ENCODE results near the gene CNOT4.

The CNOT4 gene

GRCh38 chr7:135390829-135391228, 119.1 kb downstream of the CNOT4 start:
- H3K4me3 ChIP-seq (ENCODE audit: low read length) = no peak overlapping the region
- no peak for DNase-seq (ENCODE audit: low read depth)
- TF ChIP-seq CTCF (conservative IDR thresholded peaks at IDR 0.05; ENCODE audit: low read depth, low read length) = no peak

- DNase-seq (ENCODE audit: low read depth) = no peak
- no peak overlapping the region for H3K4me3 ChIP-seq (ENCODE audit: low read length)
- TF ChIP-seq CTCF (conservative IDR thresholded peaks at IDR 0.05; ENCODE audit: low read depth, low read length) = no peak
Measured at GRCh38 chr7:135389971-135390370, 119.9 kb downstream of the CNOT4 start.

- no peak for DNase-seq (ENCODE audit: low read depth)
- no peak for TF ChIP-seq CTCF (conservative IDR thresholded peaks at IDR 0.05; ENCODE audit: low read depth, low read length)
- H3K4me3 ChIP-seq (ENCODE audit: low read length) = no peak overlapping the region
Measured at GRCh38 chr7:135388616-135389015, 121.3 kb downstream of the CNOT4 start.

GRCh38 chr7:135386776-135387175, 123.1 kb downstream of the CNOT4 start:
- no peak for TF ChIP-seq CTCF (conservative IDR thresholded peaks at IDR 0.05; ENCODE audit: low read depth, low read length)

GRCh38 chr7:135386181-135386580, 123.7 kb downstream of the CNOT4 start:
- DNase-seq (ENCODE audit: low read depth) = no peak
- no peak for TF ChIP-seq CTCF (conservative IDR thresholded peaks at IDR 0.05; ENCODE audit: low read depth, low read length)
- no peak overlapping the region for H3K4me3 ChIP-seq (ENCODE audit: low read length)

More at GRCh38 chr7:135386776-135387175, 123.1 kb downstream of the CNOT4 start:
- no peak overlapping the region for H3K4me3 ChIP-seq (ENCODE audit: low read length)
- no peak for DNase-seq (ENCODE audit: low read depth)

GRCh38 chr7:135385209-135385608, 124.7 kb downstream of the CNOT4 start:
- no peak for TF ChIP-seq CTCF (conservative IDR thresholded peaks at IDR 0.05; ENCODE audit: low read depth, low read length)
- H3K4me3 ChIP-seq (ENCODE audit: low read length) = no peak overlapping the region
- no peak for DNase-seq (ENCODE audit: low read depth)

- no peak for TF ChIP-seq CTCF (conservative IDR thresholded peaks at IDR 0.05; ENCODE audit: low read depth, low read length)
- H3K4me3 ChIP-seq (ENCODE audit: low read length) = no peak overlapping the region
- no peak for DNase-seq (ENCODE audit: low read depth)
Measured at GRCh38 chr7:135383525-135384175, 126.3 kb downstream of the CNOT4 start.
